H1 (cell line): ENCODE results near the gene AFAP1L2. TPM values are rescaled to one million over a fixed set of nuclear protein-coding genes. Genes with fewer than 3 reads are reported as not detected.

Experiments used
- CTCF ChIA-PET: fragments of 300-600 bp; sonication (Branson Sonifier 250); formaldehyde crosslinking; loops from one replicate; lab custom pipeline; 2021; ENCODE audit not compliant: partially characterized antibody; lab: Charles Lee
- POLR2A ChIA-PET: fragments of 300-600 bp; sonication (Branson Sonifier 250); formaldehyde crosslinking; loops from one replicate; lab custom pipeline; 2021; ENCODE audit warnings: inconsistent platforms; ENCODE audit not compliant: partially characterized antibody; lab: Charles Lee
- DNase-seq, 2 experiments: peaks; one replicate each; pipeline versions ENCODE4 v3.0.0 to v3.0.0-alpha.2; 2010 to 2022; ENCODE audit warnings: low spot score in 2 of 2, low read depth in 1 of 2, mixed read lengths in 1 of 2
- FAIRE-seq: peaks from 2 replicates; lab custom pipeline; 2011; peaks lifted over from hg19 to GRCh38; lab: Jason Lieb, UNC
- H2AFZ ChIP-seq: 2 replicates; pipeline ENCODE4 v1.8.1; 2012; ENCODE audit warnings: low read length, inconsistent platforms
- H2AK5ac ChIP-seq: 2 replicates; pipeline ENCODE4 v1.6.1; 2013; ENCODE audit warnings: low read depth, low read length
- H2BK120ac ChIP-seq: replicated peaks from 2 replicates; pipeline ENCODE3; 2013; ENCODE audit warnings: low read depth, low read length, inconsistent platforms
- H2BK12ac ChIP-seq: 2 replicates; pipeline ENCODE4 v1.6.1; 2013; ENCODE audit warnings: low read depth, low read length
- H2BK15ac ChIP-seq: 2 replicates; pipeline ENCODE4 v1.6.1; 2013; ENCODE audit warnings: low read length
- H2BK20ac ChIP-seq: 2 replicates; pipeline ENCODE4 v1.6.1; 2013; ENCODE audit warnings: low read length
- H2BK5ac ChIP-seq: 2 replicates; pipeline ENCODE4 v1.6.1; 2013; ENCODE audit warnings: low read depth, low read length
- H3K14ac ChIP-seq: 2 replicates; pipeline ENCODE4 v1.6.1; 2013; ENCODE audit warnings: inconsistent platforms; ENCODE audit not compliant: insufficient read length
- H3K18ac ChIP-seq: 2 replicates; pipeline ENCODE4 v1.6.1; 2013; ENCODE audit warnings: low read length; ENCODE audit errors: extremely low read depth
- H3K23ac ChIP-seq: 2 replicates; pipeline ENCODE4 v1.6.1; 2013; ENCODE audit warnings: inconsistent platforms; ENCODE audit not compliant: insufficient read length
- H3K23me2 ChIP-seq: 2 replicates; pipeline ENCODE4 v1.6.1; 2013; ENCODE audit warnings: low read depth, low read length
- H3K27ac ChIP-seq: 2 replicates; pipeline ENCODE4 v1.6.1; 2011; ENCODE audit warnings: low read depth, low read length, inconsistent platforms
- H3K27me3 ChIP-seq, 4 experiments: replicated peaks in 1 of 4; 1 replicate in 1 of 4; 2 replicates in 3 of 4; pipeline versions ENCODE4 v1.6.1 to v1.8.1; 2011 to 2013; ENCODE audit warnings: low read length in 3 of 4, mild to moderate bottlenecking in 3 of 4, inconsistent platforms in 2 of 4, mixed read lengths in 2 of 4, moderate library complexity in 1 of 4; ENCODE audit not compliant: control insufficient read depth in 3 of 4, insufficient read depth in 3 of 4; ENCODE audit errors: extremely low read depth in 1 of 4
- H3K36me3 ChIP-seq, 4 experiments: 2 replicates each; pipeline versions ENCODE4 v1.6.1 to v1.8.1; 2011 to 2013; ENCODE audit warnings: mild to moderate bottlenecking in 4 of 4, low read length in 3 of 4, moderate library complexity in 2 of 4, control low read depth in 1 of 4, inconsistent platforms in 1 of 4; ENCODE audit not compliant: insufficient read depth in 4 of 4, control insufficient read depth in 2 of 4
- H3K4ac ChIP-seq: replicated peaks from 2 replicates; pipeline ENCODE3; 2013; ENCODE audit warnings: low read length, low read depth, mixed read lengths, inconsistent platforms; ENCODE audit not compliant: insufficient read length
- H3K4me1 ChIP-seq, 4 experiments: replicated peaks in 1 of 4; 1 replicate in 1 of 4; 2 replicates in 3 of 4; pipeline versions ENCODE4 v1.6.1 to v1.8.1; 2011 to 2013; ENCODE audit warnings: low read length in 3 of 4, inconsistent platforms in 2 of 4, mixed read lengths in 1 of 4; ENCODE audit not compliant: insufficient read depth in 4 of 4, control insufficient read depth in 3 of 4
- H3K4me2 ChIP-seq, 2 experiments: 2 replicates each; pipeline versions ENCODE4 v1.6.1 to v1.8.1; 2011 to 2013; ENCODE audit warnings: low read depth in 2 of 2, low read length in 2 of 2, control low read depth in 1 of 2, inconsistent platforms in 1 of 2, mild to moderate bottlenecking in 1 of 2; ENCODE audit not compliant: insufficient read depth in 1 of 2
- H3K4me3 ChIP-seq, 4 experiments: fragments of 200-600, 300-600 bp in 1 of 4; sonication (generic), shearing (Covaris generic), sonication (Bioruptor Twin) in 1 of 4; 2 replicates each; pipeline versions ENCODE4 v1.5.1 to v1.8.1; 2011 to 2016; ENCODE audit warnings: low read length in 4 of 4, low read depth in 3 of 4, control low read depth in 2 of 4, inconsistent platforms in 2 of 4, mild to moderate bottlenecking in 2 of 4, mixed read lengths in 1 of 4, moderate library complexity in 1 of 4; ENCODE audit not compliant: insufficient read depth in 2 of 4; ENCODE audit errors: extremely low read depth in 1 of 4
- H3K56ac ChIP-seq: replicated peaks from 2 replicates; pipeline ENCODE3; 2013; ENCODE audit warnings: low read depth, mild to moderate bottlenecking, mixed read lengths, low read length, inconsistent platforms; ENCODE audit not compliant: insufficient read length
- H3K79me1 ChIP-seq: 2 replicates; pipeline ENCODE4 v1.6.1; 2013; ENCODE audit warnings: low read depth, low read length, control low read depth
- H3K79me2 ChIP-seq, 2 experiments: 2 replicates each; pipeline versions ENCODE4 v1.6.1 to v1.8.1; 2012 to 2013; ENCODE audit warnings: low read length in 2 of 2, mild to moderate bottlenecking in 2 of 2, inconsistent platforms in 1 of 2; ENCODE audit not compliant: insufficient read depth in 2 of 2, control insufficient read depth in 1 of 2
- H3K9ac ChIP-seq, 4 experiments: replicated peaks in 1 of 4; 1 replicate in 1 of 4; 2 replicates in 3 of 4; pipeline versions ENCODE4 v1.6.1 to v1.8.1; 2011 to 2013; ENCODE audit warnings: low read depth in 3 of 4, low read length in 3 of 4, control low read depth in 2 of 4, mild to moderate bottlenecking in 2 of 4, moderate library complexity in 2 of 4, inconsistent platforms in 1 of 4; ENCODE audit errors: extremely low read depth in 1 of 4
- H3K9me3 ChIP-seq, 2 experiments: 2 replicates each; pipeline versions ENCODE4 v1.6.1 to v1.8.1; 2012 to 2013; ENCODE audit warnings: mild to moderate bottlenecking in 2 of 2, moderate library complexity in 2 of 2, control low read depth in 1 of 2, inconsistent platforms in 1 of 2, low read depth in 1 of 2, low read length in 1 of 2, mixed read lengths in 1 of 2; ENCODE audit not compliant: insufficient read depth in 2 of 2
- H4K20me1 ChIP-seq, 2 experiments: replicated peaks in 1 of 2; 2 replicates each; pipeline versions ENCODE3 to v1.8.1; 2011 to 2013; ENCODE audit warnings: inconsistent platforms in 2 of 2, low read length in 2 of 2, mild to moderate bottlenecking in 1 of 2; ENCODE audit not compliant: insufficient read depth in 2 of 2, control insufficient read depth in 1 of 2
- H4K5ac ChIP-seq: 2 replicates; pipeline ENCODE4 v1.6.1; 2013; ENCODE audit warnings: low read length, low read depth, mixed read lengths, inconsistent platforms; ENCODE audit not compliant: insufficient read length
- H4K8ac ChIP-seq: 2 replicates; pipeline ENCODE4 v1.8.0; 2013; ENCODE audit warnings: mild to moderate bottlenecking, moderate library complexity, low read length, inconsistent platforms; ENCODE audit not compliant: insufficient read depth; ENCODE audit errors: extremely low read depth
- H4K91ac ChIP-seq: replicated peaks from 2 replicates; pipeline ENCODE3; 2013; ENCODE audit warnings: low read length, mixed read lengths, inconsistent platforms; ENCODE audit not compliant: insufficient read length
- ASH2L ChIP-seq: fragments of 200-600, 300-600 bp; sonication (generic); IDR thresholded peaks from one replicate; pipeline ENCODE4 v1.7.1; 2017; ENCODE audit warnings: low read length
- CTCF ChIP-seq, 3 experiments: IDR thresholded peaks; 1 replicate in 2 of 3; 2 replicates in 1 of 3; pipeline versions ENCODE4 v1.5.1 to v1.6.1; 2011; ENCODE audit warnings: low read length in 3 of 3, mild to moderate bottlenecking in 3 of 3, inconsistent platforms in 2 of 3, low read depth in 1 of 3, moderate library complexity in 1 of 3; ENCODE audit not compliant: insufficient read depth in 1 of 3; ENCODE audit errors: control extremely low read depth in 1 of 3
- HDAC6 ChIP-seq: IDR thresholded peaks from one replicate; pipeline ENCODE4 v1.7.1; 2012; ENCODE audit warnings: low read depth, mild to moderate bottlenecking, inconsistent platforms, low read length, moderate library complexity
- PHF8 ChIP-seq: fragments of 200-600 bp; sonication (generic); conservative IDR thresholded peaks from 2 replicates; pipeline ENCODE4 v1.7.1; 2012; ENCODE audit warnings: low read depth, mild to moderate bottlenecking, inconsistent platforms, low read length, moderate library complexity
- RAD21 ChIP-seq, 2 experiments: IDR thresholded peaks in 1 of 2; conservative IDR thresholded peaks in 1 of 2; 2 replicates each; pipeline ENCODE4 v1.6.1; 2011; ENCODE audit warnings: low read depth in 2 of 2, low read length in 2 of 2, improper control_type of control experiment in 1 of 2, inconsistent platforms in 1 of 2, mild to moderate bottlenecking in 1 of 2, moderate library complexity in 1 of 2
- SP2 ChIP-seq: IDR thresholded peaks from 2 replicates; pipeline ENCODE4 v1.6.1; 2012; ENCODE audit warnings: mild to moderate bottlenecking, low read length, inconsistent platforms
- TBP ChIP-seq: IDR thresholded peaks from 2 replicates; pipeline ENCODE4 v1.6.1; 2011; ENCODE audit warnings: low read depth, low read length, improper control_type of control experiment
- WGBS, 2 experiments: shearing (Covaris generic) in 1 of 2; methylation state at CpG; one replicate each; pipeline versions ENCODE4 v1.1.6 to v1.1.7; 2013 to 2015; ENCODE audit warnings: low lambda C conversion rate in 2 of 2, mixed read lengths in 2 of 2, inconsistent platforms in 1 of 2, low coverage in 1 of 2, missing lambda C conversion rate in 1 of 2; ENCODE audit not compliant: insufficient replicate concordance in 2 of 2, insufficient coverage in 1 of 2, insufficient read length in 1 of 2; ENCODE audit errors: extremely low coverage in 1 of 2, missing lambda C conversion rate in 1 of 2; 5-methylcytosine and 5-hydroxymethylcytosine counted together
- polyA plus RNA-seq, 7 experiments: library from polyadenylated mRNA; depleted of rRNA in 3 of 7; stranded (reverse) in 5 of 7; unstranded in 2 of 7; fragments of >200 nt in 5 of 7; fragments of 200-250 nt in 2 of 7; gene quantifications; 1 replicate in 5 of 7; 2 replicates in 1 of 7; 4 replicates in 1 of 7; pipeline versions ENCODE4 v1.2.1 to v1.2.3, GENCODE V29; 2011 to 2013; ENCODE audit warnings: missing spikeins in 2 of 7, mixed read lengths in 2 of 7
- total RNA-seq: library from RNA; stranded (reverse); fragmentation: NEBNext Ultra II Directional; extraction: Animal tissue kit (Norgen Biotek cat#: 25700); gene quantifications from 2 replicates; pipeline ENCODE4 v1.2.1, GENCODE V29; 2021

AFAP1L2 gene
- total and polyA plus RNA-seq, 2 of the 8 experiments (the other 6 are each of a cell fraction or from before 2014, with no cell fraction given), result 3.9 to 6.4 TPM

- H3K79me1 ChIP-seq, result no peaks in the 10 kb centered on the region
- H2BK5ac ChIP-seq, result no peak overlapping the region
- H3K9me3 ChIP-seq, result no peaks in the 10 kb centered on the region
- ChIA-PET POLR2A (no interaction called here), CTCF (interaction anchor here (0.7 to 20.2 kb wide), 28 partner anchors 8 to 520 kb away, joined by 3 to 269 read pairs (median 4); partner anchors contain the start of gene VWA2)
- no peak overlapping the region for H3K9ac ChIP-seq
- no peak overlapping the region for H3K56ac ChIP-seq
- H4K20me1 ChIP-seq, result peaks cover 0 to 2% of the 10 kb centered on the region in 2 experiments
- H3K27me3 ChIP-seq, result no peaks in the 10 kb centered on the region
- no peak overlapping the region for H2BK120ac ChIP-seq
- no peak overlapping the region for H3K4me3 ChIP-seq
- no peak overlapping the region for H2BK20ac ChIP-seq
- H3K36me3 ChIP-seq, result peaks cover 2 to 13% (median 9%) of the 10 kb centered on the region in 4 experiments; a peak in 6 of 8 replicates
- TF ChIP-seq CTCF (IDR thresholded peaks at IDR 0.05; ENCODE audit: control extremely low read depth in 1 of 3, insufficient read depth in 1 of 3, low read depth in 1 of 3, low read length in 3 of 3), result peak in 2 of 3 experiments; percentile 31 to 47; a peak in 2 of 4 replicates
- no peak for TF ChIP-seq HDAC6
- TF ChIP-seq SP2, result no peak
- TF ChIP-seq PHF8, result no peak
- TF ChIP-seq RAD21 (IDR thresholded peaks at IDR 0.05 in 1 of 2, conservative IDR thresholded peaks at IDR 0.05 in 1 of 2; ENCODE audit: low read depth in 2 of 2, low read length in 2 of 2), result peak; percentile 49 to 57
- no peak for TF ChIP-seq ASH2L
- TF ChIP-seq TBP, result no peak
- H2AK5ac ChIP-seq, result no peak overlapping the region
- no peak overlapping the region for H3K27ac ChIP-seq
- H2AFZ ChIP-seq, result no peak overlapping the region
- 83% methylated on average over 9 of the region's 9 CpGs; no CpG with 5 or more reads in 1 of the 2 experiments for WGBS, 2 experiments
- H3K18ac ChIP-seq, result no peak overlapping the region
- no peak overlapping the region for H4K8ac ChIP-seq
- H3K4ac ChIP-seq, result no peak overlapping the region
- no peaks in the 10 kb centered on the region for H3K23me2 ChIP-seq
- H3K4me2 ChIP-seq, result no peak overlapping the region
- H3K23ac ChIP-seq, result no peak overlapping the region
- no peak overlapping the region for H3K14ac ChIP-seq
- no peaks in the 10 kb centered on the region for H3K4me1 ChIP-seq
- no peak overlapping the region for H4K91ac ChIP-seq
- H4K5ac ChIP-seq, result no peak overlapping the region
- FAIRE-seq (peak; percentile 45), DNase-seq (no peak)
- H2BK15ac ChIP-seq, result no peak overlapping the region
- no peaks in the 10 kb centered on the region for H3K79me2 ChIP-seq
- no peak overlapping the region for H2BK12ac ChIP-seq
Measured at GRCh38 chr10:114437473-114438292, 33.4 kb upstream of the AFAP1L2 start.
